GM18498 (cell line): Measurements from ENCODE around the gene GREM2.

Source experiments
- ATAC-seq: cut with Tn5 transposase; IDR thresholded peaks from one replicate; pipeline ENCODE4 v1.9.1; 2021; ENCODE audit warnings: mild to moderate bottlenecking, moderate library complexity; ENCODE audit not compliant: unreplicated experiment

Gene GREM2

DNA sequence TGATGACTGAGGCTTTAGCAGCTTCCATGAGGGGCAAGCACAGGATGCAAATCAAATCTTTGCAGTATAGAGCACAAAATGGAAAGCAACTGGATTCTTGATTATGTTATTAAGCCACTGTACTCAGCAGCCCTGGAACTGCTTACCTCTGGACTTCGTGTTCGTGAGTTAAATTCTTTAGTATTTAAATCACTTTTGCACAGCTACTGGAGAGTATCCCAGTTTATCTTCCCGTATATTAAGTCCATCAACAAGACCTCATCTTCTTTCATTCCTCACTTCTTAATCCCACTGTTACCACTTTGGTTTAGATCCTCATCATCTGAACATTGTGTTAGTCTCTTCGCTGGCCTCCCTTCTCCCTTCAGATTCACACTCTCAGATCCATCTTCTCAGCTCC is 108.9 kb downstream of the GREM2 start:
- ATAC-seq, result no peak

DNA sequence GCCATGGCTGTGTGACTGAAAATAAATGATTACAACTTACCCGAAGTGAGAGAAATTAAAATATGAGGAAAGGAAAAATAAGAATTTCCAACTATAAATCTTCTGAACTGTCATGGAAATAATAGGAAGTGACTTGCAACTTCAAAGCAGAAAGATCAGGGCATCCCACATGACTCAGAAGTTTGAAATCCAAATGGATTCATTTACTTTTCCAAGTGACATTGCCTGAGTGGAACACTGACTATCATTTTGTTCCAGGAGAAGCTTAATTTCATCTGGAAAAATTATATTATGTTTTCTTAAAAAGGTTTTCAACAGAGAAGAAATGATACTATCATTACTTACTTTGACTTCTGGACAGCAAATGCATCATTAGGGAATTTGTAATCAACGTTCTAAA is 110.8 kb downstream of the GREM2 start:
- no peak for ATAC-seq

DNA sequence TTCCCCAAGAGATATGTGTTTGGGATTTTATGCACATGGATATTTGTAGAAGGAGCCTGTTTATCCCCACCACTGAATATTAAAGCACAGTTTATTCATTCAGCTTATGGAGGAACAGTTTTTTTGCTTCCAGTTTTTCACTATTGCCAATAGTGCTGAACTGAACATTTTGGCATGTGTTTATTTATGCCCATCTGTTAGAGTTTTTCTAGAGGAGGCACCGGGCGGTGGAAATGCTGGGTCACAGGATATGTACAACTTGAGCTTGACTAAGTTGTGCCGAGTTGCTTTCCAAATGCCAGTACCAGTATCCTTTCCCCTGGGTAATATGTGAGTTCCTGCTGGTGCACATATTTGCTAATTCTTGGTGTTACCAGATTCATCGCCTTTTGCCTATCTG is 111.3 kb downstream of the GREM2 start:
- ATAC-seq, result no peak

DNA sequence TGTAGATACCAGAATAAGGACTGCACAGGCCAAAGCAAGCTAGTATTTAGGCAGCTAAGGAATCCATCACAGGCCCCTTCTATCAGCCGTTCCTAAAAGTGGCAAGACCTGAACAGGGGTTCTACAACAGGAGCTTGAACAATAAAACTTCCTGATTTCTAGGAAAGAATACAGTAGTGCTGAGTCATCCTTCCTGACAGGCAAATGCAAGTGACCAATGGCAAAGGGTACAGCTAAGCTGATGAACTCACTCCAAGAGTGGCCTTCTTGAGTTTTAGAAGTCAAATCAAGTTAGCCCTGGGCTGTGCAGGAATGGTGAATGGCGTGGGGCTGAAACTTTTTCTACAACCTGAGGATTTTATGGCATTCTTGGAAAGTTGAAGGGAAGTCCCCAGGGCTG is 112.9 kb downstream of the GREM2 start:
- ATAC-seq, result no peak

DNA sequence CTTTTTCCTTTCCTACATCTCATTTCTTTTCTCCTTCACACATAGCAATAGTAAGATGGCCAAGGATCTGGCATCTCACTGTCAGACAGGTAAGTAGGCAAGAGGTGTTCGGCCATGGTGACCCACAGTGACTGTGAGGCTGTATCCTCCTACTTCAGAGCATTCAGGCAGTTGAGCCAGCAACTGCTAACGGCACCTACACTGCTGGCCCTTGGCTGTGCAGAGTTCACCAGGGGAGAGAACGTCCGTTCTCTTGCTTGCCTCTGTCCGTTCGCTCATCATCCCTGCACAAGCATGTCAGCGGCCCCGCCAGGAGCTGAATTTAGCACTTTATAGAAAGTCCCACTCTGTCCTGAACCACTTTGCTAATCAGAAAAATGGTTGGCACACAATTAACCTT is 113.6 kb downstream of the GREM2 start:
- no peak for ATAC-seq

DNA sequence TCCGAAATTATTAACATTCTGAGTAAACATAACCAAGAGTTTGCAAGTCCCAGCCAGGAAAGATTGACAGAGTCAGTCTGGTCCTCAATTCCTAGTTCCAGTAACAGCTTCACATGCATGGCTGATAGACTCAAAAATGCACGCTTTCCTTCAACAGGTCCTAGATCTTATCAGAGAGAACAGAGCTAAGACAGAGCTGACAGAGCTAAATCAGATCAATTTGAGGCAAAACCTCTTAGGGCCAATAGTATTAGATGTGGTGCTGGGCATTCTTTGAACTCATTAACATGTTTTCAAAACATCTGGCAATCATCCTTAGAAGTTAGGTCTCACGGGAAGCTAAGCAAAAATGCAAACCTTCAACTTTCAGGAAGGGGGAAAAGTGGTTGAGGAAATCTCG is 114.0 kb downstream of the GREM2 start:
- no peak for ATAC-seq

DNA sequence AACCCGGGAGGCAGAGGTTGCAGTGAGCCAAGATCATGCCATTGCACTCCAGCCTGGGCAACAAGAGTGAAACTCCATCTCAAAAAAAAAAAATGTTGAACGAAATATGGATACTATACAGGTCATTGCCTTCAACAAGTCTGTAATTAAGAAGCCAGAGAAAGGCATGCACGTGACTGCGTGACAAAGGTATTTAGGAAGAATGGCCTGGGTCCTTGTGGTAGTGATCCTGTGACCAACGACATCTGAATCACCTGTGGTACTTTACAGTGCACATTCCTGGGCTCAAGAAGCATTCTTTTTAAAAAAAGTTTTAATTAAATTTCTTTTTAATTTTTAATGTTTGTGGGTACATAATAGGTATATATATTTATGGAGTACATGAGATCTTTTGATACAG is 115.0 kb downstream of the GREM2 start:
- no peak for ATAC-seq

DNA sequence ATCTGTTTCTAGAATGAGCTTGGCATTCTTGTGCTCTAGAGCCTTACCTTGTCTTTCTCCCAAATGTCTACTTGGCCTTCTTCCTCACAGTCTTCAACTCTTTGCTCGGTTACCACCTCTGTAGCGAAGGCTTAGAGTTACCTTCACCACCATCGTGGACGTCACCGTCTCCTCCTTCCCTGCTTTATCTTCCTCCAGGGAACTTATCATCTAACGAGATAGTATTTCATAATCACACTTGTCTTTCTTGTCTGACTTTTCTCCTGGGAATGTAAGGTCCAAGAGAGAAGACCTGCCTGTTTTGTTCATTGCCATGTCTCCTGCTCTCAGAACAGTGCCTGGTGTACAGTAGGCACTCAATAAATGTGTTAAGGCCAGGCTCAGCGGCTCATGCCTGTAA is 115.6 kb downstream of the GREM2 start:
- no peak for ATAC-seq

DNA sequence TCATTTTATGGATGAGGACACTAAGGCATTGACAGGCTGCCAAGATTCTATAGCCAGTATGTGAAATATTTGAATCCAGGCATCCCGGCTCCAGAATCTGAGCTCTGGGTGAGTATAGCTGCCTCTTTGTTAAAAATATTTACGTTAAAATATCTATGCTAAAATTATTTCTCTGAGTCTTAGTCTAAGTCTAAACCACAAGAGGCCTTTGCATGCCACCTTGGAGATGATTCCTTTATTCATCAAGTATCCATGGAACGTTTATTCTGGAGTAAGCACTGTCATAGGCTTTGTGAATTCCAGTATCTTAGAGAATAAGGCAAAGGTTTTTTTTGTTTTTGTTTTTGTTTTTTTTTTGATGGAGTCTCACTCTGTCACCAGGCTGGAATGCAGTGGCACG is 116.4 kb downstream of the GREM2 start:
- ATAC-seq, result no peak

DNA sequence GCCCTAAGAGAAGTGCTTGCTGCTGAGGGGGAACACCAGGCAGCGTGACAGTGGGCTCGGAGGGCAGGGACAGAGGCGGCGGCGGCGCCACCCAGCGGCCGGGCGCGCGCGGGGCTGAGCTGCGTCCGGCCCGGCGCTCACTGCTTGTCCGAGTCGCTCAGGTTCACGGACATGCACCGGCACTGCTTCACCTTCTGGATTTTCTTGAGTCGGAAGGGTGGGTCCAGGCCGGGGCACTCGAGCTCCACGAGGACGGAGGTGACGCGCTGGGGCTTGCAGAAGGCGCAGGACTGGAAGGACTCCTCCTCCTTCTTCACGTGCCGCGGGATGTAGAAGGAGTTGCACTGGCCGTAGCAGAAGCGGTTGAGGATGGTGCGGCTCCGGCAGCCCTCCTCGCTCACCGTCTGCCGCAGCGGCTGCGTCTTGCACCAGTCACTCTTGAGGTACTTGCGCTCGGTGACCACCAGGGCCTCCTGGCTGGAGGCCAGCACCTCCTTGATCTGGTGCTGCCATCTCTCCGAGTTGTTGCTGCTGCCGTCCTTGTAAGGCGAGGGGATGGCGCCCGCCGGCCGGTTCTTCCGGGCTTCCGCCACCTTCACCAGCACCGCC is 119.0 kb downstream of the GREM2 start:
- no peak for ATAC-seq

DNA sequence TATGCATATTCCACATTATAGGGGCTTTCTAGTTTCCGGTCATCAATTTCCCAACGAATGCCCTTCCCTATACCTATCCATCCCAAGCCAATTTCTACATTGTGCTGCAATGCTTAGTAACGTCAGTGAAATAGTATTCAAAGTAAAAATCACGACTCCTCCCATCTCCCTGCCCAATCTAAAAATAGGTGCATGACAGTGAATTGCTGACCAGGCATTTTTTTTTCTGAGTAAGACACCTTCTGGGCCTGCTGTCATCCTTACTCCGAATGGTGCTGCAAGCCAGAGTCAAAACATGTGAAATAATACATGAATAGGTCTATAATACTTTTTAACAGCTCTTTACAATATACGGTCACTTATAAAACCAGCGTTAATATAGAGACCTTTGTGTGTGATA is 120.2 kb downstream of the GREM2 start:
- no peak for ATAC-seq

DNA sequence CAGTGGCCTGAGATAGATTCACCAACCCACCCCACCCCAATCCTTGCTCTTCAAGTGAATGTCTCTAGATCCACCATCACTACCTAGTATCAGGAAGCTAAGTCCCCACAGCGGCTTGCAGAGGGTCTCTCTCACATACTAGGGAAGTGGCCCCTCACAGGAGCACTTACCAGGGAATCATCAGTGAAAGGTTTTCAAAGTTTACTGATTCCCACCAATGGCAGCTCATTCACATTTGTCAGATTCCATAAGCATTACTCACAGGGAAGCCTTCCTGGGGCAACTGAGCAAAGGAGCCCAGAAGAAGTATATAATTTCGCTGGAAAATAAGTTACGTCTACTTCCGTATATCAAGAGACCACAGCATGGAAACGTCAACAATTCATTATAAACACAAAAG is 120.8 kb downstream of the GREM2 start:
- ATAC-seq, result no peak

DNA sequence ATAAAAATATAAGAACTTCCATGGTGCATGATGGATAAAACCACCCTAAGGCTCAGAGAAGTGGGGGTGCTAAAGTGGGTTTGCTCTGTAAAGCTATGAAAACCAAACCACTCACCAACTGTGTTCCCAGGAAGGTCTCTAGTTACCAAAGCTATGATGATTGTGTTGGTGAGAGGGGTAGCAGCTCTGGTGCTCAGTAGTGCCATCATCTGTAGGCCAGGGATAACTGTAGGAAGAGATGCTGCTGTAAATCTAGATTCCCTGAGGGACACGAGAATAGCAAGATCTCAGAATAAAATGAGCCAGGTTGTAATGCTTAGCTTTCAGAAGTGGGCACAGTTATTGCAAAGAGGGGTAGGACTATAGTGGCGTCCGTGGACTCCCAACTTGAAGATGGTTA is 124.5 kb downstream of the GREM2 start:
- ATAC-seq, result no peak

DNA sequence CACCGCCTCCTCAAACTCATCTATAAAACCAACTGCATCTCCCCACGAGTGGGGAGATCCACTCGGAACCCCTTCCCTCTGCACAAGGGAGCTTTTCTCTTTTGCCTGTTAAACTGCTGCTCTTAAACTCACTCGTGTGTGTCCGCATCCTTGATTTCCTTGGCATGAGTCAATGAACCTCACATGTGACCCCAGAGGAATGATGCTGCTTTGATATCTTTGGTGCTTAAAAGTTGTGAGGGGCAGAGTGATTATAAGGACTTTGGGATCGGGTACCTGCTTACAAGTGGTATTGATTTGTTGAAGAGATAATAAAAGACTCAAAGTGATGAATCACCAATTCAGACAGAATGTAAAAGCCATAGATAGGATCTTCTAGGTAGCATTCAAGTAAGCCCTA is 125.3 kb downstream of the GREM2 start:
- no peak for ATAC-seq

DNA sequence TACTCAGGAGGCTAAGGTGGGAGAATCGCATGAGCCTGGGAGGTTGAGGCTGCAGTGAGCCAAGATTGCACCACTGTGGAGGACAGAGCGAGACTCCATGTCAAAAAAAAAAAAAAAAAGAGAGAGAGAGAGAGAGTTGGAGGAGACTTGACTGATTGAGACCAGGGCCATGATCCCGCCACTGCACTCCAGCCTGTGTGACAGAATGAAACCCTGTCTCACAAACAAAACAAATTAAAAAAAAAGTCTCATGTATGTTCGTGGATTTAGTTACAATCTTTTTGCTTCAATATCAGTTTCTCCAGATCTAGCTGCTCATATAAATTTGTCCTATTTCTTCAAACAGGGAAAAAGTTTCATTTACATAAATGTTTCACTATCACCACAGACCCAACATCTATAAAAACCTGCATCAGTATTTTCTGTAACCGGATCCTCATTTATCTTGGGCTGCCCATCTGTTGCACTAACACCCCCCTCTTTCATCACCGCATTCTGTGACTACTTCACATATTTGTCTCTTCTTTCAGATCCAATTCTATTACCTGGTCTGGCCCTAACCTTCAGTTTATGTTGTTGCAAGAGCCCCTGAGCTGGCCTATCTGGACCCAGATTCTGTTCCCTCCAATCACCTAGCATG is 127.0 kb downstream of the GREM2 start:
- ATAC-seq, result no peak

DNA sequence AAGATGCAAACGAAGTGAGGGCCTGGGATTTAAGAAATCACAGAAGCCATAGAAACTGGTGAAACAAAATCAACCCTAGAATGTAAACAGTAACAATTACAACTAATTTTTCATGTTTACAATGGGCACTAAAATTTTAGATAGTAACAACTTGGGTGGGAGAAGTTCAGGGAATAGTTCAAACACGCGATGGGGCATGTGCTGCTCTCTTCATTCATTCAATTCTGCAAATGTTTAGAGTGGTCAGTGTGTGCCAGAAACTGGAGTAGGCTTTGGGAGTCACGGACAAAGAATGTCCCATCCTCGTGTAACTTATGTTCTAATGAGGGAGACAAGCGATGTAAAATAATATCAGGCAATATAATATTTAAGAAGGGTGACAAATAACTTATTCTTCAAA is 133.4 kb downstream of the GREM2 start:
- no peak for ATAC-seq

DNA sequence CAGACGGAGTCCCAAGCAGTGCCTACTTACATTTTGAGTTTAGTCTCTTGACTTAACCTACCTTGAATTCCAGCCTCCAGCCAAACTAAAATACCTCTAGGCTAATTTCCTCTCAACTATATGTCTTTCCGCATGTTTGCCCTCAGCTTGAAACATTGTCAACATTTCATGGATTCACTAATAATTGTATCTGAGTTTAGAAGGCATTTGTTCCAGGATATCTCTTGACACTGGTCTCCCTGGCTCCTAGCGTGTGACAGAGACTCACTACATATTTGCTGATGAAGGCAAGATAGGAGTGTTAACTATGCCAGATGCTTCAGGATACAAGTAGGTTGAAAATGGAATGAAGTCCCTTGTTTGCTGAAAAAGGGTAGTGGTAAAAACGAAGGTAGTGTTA is 136.1 kb downstream of the GREM2 start:
- no peak for ATAC-seq

DNA sequence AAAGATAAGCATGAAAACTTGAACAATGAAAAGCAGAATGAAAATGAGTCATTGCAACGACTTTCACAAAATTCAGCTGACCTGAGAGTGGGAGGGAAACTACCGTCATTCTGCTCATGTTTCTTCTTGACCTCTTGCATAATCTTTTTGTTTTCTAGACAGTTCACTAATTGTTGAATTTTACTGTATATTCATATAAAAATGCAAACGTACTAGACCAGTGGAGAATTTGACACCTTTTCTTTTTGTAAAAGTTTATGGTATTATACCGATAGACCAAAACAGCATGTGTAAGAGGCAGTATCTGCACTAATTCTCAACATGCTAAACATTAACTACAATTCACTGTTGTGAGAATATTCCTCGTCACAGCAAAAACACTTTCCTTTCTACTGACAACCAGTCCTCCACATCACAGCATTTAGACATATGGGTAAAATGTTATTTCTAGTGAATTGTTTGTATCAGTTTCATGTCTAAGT is 137.8 kb downstream of the GREM2 start:
- peak; percentile 78 for ATAC-seq

DNA sequence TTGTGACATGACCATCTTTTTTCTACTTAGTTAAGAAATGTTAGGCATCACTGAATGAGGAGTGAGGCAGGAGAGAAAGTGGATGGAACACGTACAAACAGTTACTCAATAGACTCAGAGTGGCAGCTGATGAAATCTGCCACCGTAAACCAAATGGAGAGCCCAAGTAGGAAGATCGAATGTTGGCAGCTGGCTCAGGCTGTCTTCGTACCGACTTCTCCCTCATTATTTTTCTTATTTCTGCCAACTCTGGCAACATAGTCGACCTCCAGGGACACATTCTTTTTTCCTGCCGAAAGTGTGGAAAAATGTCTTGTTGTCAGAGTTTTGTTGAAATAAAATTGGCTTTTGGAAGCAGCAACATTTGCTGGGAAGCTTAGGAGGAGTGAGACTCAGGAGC is 143.3 kb downstream of the GREM2 start:
- no peak for ATAC-seq

DNA sequence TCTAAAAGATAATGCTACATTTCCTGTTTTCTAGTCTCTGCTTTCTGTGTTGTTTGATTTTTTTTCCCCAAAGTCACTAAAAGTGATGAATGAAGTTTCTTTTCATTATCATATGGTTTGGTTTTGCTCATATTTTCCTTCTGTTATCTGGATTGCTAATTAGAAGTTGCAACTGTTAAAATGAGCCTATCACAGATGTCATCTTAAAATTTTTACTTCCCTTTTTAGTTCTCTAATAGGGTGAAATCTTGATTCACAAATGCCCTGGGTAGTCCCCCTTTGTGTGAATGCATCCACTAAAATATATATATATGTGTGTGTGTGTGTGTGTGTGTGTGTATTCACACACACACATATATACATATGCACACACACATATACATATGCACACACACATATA is 144.1 kb downstream of the GREM2 start:
- ATAC-seq, result no peak

DNA sequence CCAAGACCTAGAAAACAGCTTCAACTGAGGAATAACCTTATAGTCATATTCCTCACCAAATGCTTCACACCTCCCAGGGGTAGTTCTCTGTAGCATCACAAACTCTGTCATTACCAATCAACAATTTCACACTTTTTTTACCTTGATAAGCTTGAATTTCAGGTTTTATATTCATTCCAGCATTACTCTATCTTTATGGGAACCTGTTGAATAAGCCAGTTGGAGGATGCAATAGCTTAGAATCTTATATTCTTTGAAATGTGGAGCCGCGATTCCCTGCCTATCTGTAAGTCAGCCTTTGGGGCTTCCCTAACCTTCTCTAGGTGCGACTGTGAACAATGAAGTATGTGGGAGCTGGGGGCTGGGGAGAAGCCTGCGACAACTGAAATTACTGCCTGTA is 145.4 kb downstream of the GREM2 start:
- ATAC-seq, result no peak

DNA sequence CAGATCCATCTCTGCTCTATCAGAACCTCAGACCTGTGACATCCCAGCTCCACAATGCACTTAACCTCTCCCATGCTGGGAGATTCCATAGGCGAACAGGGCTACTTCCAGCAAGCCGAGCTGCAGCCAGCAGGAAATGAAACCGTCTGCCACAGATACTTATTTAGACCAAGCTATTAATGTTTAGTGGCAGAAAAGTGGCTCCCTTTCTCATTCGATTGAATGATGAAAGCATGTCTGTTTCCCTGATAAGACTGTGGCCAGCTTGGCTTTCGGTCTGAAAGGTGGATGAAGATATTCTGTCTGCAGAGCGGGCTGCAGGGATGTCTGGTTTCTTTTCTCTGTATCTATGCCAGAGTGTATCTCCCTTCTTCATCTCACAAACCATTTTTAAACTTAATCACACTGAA is 146.4 kb downstream of the GREM2 start:
- ATAC-seq, result no peak

DNA sequence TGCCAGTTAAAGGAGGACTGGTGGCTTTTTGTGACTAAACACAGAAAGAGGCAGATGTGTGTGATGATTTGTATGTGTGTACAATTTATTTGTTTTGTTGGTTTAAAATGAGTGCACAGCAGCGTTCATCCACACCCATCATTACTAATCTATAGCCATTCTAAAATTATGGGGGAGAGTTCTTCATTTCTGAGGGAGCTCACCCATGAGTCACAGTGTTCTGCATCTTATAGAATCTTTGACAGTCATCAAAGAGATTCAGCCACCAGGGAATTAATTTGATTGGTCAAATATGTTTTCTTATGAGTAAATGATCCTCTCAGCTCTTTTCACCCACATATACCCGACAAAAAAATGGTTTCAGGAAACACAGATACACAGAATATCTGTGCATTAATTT is 147.9 kb downstream of the GREM2 start:
- ATAC-seq, result no peak
